ENCODE measurements around the gene BCLAF1. TPM values are rescaled to one million over a fixed set of nuclear protein-coding genes. Genes with fewer than 3 reads are reported as not detected.
A peak's percentile ranks its signal among the peaks of the same experiment; 100 is the strongest.

The BCLAF1 gene
- total RNA-seq, 1 donor from 2014 or later, result 155 TPM

- no peak for DNase-seq (ENCODE audit: extremely low spot score, unreplicated experiment)
- no peak overlapping the region for H3K4me3 Mint-ChIP-seq (ENCODE audit: unreplicated experiment)
- H3K27me3 Mint-ChIP-seq (ENCODE audit: unreplicated experiment), result peaks cover 13% of the 10 kb centered on the region
- no peak for TF ChIP-seq CTCF (IDR thresholded peaks at IDR 0.05)
- peaks cover 13% of the 10 kb centered on the region for H3K4me1 Mint-ChIP-seq (ENCODE audit: unreplicated experiment)
- H3K36me3 Mint-ChIP-seq (ENCODE audit: unreplicated experiment), result no peaks in the 10 kb centered on the region
- no peaks in the 10 kb centered on the region for H3K9me3 Mint-ChIP-seq (ENCODE audit: unreplicated experiment)
- no peak overlapping the region for H3K27ac Mint-ChIP-seq (ENCODE audit: unreplicated experiment)
Observed at GRCh38 chr6:136294621-136295020, 5.0 kb upstream of the BCLAF1 start.

DNA sequence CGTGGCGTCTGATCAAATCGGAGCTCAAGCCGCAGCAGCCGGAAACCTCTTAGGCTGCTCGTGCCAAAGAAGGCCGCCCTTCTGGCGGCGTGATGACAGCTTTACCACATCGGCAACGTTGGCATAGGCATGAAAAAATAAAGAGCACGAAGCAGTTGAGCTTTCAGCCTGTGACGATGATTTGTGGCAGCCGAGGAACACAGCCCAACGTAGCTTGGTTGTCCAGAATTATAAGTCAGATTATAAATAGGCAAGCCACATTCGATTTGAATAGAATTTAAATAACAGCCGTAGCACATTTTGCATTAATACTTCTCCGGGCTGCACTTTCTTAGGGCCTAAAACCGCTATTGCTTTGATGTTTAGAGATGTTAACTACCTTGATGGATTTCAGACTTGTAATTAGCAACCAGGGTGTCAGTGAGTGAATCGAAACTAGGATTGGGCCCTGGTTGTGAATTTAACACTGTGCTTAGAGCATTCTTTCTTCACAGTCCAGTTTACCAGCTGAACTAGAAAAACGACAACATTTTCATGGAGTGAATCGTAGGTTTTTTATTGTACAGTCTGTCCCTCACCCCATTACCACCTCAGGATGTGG, 864 bp upstream of the BCLAF1 start:
- Mint-ChIP-seq H3K9me3 (ENCODE audit: unreplicated experiment) (no peaks in the 10 kb centered on the region), H3K27me3 (ENCODE audit: unreplicated experiment) (peaks cover 4% of the 10 kb centered on the region), H3K36me3 (ENCODE audit: unreplicated experiment) (no peaks in the 10 kb centered on the region), H3K27ac (ENCODE audit: unreplicated experiment) (peak overlapping the region; percentile 99), H3K4me3 (ENCODE audit: unreplicated experiment) (peak overlapping the region; percentile 98), H3K4me1 (ENCODE audit: unreplicated experiment) (peaks cover 36% of the 10 kb centered on the region)
- TF ChIP-seq CTCF (IDR thresholded peaks at IDR 0.05), result no peak
- peak; percentile 87 for DNase-seq (ENCODE audit: extremely low spot score, unreplicated experiment)

DNA sequence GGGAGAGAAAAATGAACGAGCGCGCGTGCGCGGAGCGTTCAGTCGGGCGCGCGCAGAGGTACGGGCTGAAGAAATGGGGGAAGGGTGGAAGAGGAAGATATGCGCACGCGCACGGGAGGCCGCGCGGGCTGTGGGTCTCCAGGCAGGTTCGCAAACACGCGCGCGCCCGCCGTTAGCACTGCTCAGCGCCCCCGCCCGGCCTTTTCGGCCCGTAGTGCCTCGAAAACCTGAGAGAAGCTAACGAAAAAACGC, 393 bp downstream of the BCLAF1 start:
- DNase-seq (ENCODE audit: extremely low spot score, unreplicated experiment), result peak; percentile 98
- no peak for TF ChIP-seq CTCF (IDR thresholded peaks at IDR 0.05)
- Mint-ChIP-seq H3K27me3 (ENCODE audit: unreplicated experiment) (peaks cover 4% of the 10 kb centered on the region), H3K36me3 (ENCODE audit: unreplicated experiment) (no peaks in the 10 kb centered on the region), H3K27ac (ENCODE audit: unreplicated experiment) (peak overlapping the region; percentile 99), H3K4me3 (ENCODE audit: unreplicated experiment) (peak overlapping the region; percentile 98), H3K9me3 (ENCODE audit: unreplicated experiment) (no peaks in the 10 kb centered on the region), H3K4me1 (ENCODE audit: unreplicated experiment) (peaks cover 49% of the 10 kb centered on the region)

DNA sequence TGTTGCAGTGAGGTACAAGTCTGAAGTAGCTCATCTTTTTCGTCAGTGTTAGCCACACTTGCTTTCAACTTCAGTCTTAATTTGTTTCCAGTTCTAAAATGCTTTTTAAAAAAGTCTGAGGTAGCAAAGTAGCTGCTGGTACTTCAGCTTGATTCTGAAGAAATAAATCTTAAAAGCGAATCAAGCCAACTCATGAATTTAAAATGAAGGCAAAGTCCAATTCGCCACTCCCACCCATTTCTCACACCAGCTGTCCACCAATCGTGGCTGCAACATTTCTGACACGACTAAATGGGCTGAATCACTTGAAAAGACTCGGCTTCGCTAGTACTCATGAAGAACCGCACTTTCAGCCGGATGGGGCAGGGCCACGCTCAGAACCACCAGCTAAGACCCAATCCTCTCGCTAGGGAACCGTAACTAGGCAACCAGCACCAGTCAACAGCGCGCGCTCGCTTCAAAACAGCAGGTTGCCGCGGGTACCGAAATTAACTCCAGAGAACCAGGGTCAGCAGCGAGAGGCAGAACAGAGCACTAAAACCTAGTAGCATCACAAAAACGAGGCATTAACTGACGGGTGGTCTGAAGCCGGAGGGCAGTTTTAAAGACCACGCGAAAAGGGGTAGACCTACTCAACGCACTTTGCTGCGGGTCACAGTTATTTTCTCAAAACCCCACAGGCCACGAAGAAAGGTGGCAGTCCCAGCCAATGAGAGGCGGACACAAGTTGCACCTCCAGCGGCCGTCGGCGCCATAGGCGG, 900 bp downstream of the BCLAF1 start:
- no peaks in the 10 kb centered on the region for H3K36me3 Mint-ChIP-seq (ENCODE audit: unreplicated experiment)
- peak overlapping the region; percentile 98 for H3K4me3 Mint-ChIP-seq (ENCODE audit: unreplicated experiment)
- DNase-seq (ENCODE audit: extremely low spot score, unreplicated experiment), result peak; percentile 91
- no peaks in the 10 kb centered on the region for H3K27me3 Mint-ChIP-seq (ENCODE audit: unreplicated experiment)
- H3K9me3 Mint-ChIP-seq (ENCODE audit: unreplicated experiment), result no peaks in the 10 kb centered on the region
- H3K4me1 Mint-ChIP-seq (ENCODE audit: unreplicated experiment), result peaks cover 51% of the 10 kb centered on the region
- H3K27ac Mint-ChIP-seq (ENCODE audit: unreplicated experiment), result peak overlapping the region; percentile 99
- TF ChIP-seq CTCF (IDR thresholded peaks at IDR 0.05), result no peak

DNA sequence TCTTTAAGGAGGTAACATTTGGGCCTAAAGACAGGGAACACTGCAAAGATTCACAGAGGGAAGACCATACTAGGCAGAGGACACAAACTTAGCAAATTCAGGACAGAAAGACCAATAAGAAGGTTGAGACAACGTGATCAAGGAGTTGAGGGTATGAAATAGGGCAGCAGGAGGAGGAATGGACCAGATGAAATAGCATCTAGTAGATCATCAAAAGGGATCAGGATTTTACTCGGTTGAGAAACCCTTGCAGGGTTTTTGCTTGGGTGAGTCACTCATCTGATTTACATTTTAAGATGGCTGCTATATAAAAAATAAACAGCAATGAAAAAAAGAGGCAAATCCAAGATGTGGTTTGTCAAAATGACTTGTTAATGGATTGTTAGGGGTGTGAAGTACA, 4.7 kb downstream of the BCLAF1 start:
- Mint-ChIP-seq H3K36me3 (ENCODE audit: unreplicated experiment) (peaks cover 11% of the 10 kb centered on the region), H3K27me3 (ENCODE audit: unreplicated experiment) (no peaks in the 10 kb centered on the region), H3K27ac (ENCODE audit: unreplicated experiment) (peak overlapping the region; percentile 57), H3K9me3 (ENCODE audit: unreplicated experiment) (no peaks in the 10 kb centered on the region), H3K4me1 (ENCODE audit: unreplicated experiment) (peaks cover 68% of the 10 kb centered on the region), H3K4me3 (ENCODE audit: unreplicated experiment) (no peak overlapping the region)
- TF ChIP-seq CTCF (IDR thresholded peaks at IDR 0.05), result no peak
- DNase-seq (ENCODE audit: extremely low spot score, unreplicated experiment), result no peak

All from osteocyte (in vitro differentiated cells).